Endothelial cell of umbilical vein (primary cell): ENCODE data around the gene ERRFI1. TPM values are rescaled to one million over a fixed set of nuclear protein-coding genes. Genes with fewer than 3 reads are reported as not detected.
"Not testable (repeated sequence)": the region's sequence is repeated elsewhere in the genome, so short reads cannot be mapped to it uniquely, and the experiment has no call there.

Source experiments
- BruUV-seq: library from RNA; stranded (reverse); fragments of 400-500 nt; replicated peaks from 2 replicates; lab custom pipeline; 2021; lab: Mats Ljungman, UMichigan
- CTCF ChIA-PET: fragments of 300-600, 350-600 bp; sonication (Branson Sonifier 250); formaldehyde crosslinking; loops from one replicate; lab custom pipeline; 2021; ENCODE audit warnings: antibody characterized with exemption, inconsistent platforms; lab: Charles Lee
- POLR2A ChIA-PET: fragments of 300-600, 350-600 bp; sonication (Branson Sonifier 250); formaldehyde crosslinking; loops from one replicate; lab custom pipeline; 2021; ENCODE audit warnings: antibody characterized with exemption, inconsistent platforms; lab: Charles Lee
- DNase-seq: peaks from one replicate; pipeline ENCODE4 v3.0.0-alpha.2; 2011; ENCODE audit warnings: low read depth, low spot score
- FAIRE-seq: peaks from 2 replicates; lab custom pipeline; 2011; peaks lifted over from hg19 to GRCh38; lab: Jason Lieb, UNC
- H2AFZ ChIP-seq: 2 replicates; pipeline ENCODE4 v1.6.0; 2012; ENCODE audit warnings: low read depth, low read length, control low read depth, inconsistent platforms
- H3K27ac ChIP-seq: 2 replicates; pipeline ENCODE4 v1.5.1; 2011; ENCODE audit warnings: low read depth, mild to moderate bottlenecking, control low read depth, low read length, moderate library complexity; ENCODE audit not compliant: insufficient read depth
- H3K27me3 ChIP-seq, 2 experiments: 2 replicates each; pipeline versions ENCODE4 v1.6.0 to v1.6.1; 2011; ENCODE audit warnings: low read length in 2 of 2, mixed read lengths in 1 of 2; ENCODE audit not compliant: control insufficient read depth in 2 of 2, insufficient read depth in 2 of 2
- H3K36me3 ChIP-seq, 2 experiments: 2 replicates in 1 of 2; 3 replicates in 1 of 2; pipeline ENCODE4 v1.5.1; 2011; ENCODE audit warnings: low read length in 2 of 2, mild to moderate bottlenecking in 1 of 2, moderate library complexity in 1 of 2; ENCODE audit not compliant: control insufficient read depth in 2 of 2, insufficient read depth in 2 of 2; ENCODE audit errors: extremely low read depth in 1 of 2
- H3K4me1 ChIP-seq: 3 replicates; pipeline ENCODE4 v1.5.1; 2011; ENCODE audit warnings: mild to moderate bottlenecking, low read length; ENCODE audit not compliant: control insufficient read depth, insufficient read depth; ENCODE audit errors: extremely low read depth
- H3K4me2 ChIP-seq: 2 replicates; pipeline ENCODE4 v1.6.1; 2011; ENCODE audit warnings: low read length, control low read depth, mixed read lengths; ENCODE audit not compliant: insufficient read depth
- H3K4me3 ChIP-seq, 3 experiments: fragments of 200-600 bp in 1 of 3; sonication (generic), shearing (Covaris generic) in 1 of 3; replicated peaks in 1 of 3; 2 replicates each; pipeline ENCODE4 v1.5.1; 2011 to 2016; ENCODE audit warnings: control low read depth in 3 of 3, low read length in 3 of 3, mild to moderate bottlenecking in 2 of 3, inconsistent platforms in 1 of 3, low read depth in 1 of 3, moderate library complexity in 1 of 3; ENCODE audit not compliant: insufficient read depth in 1 of 3
- H3K79me2 ChIP-seq: 2 replicates; pipeline ENCODE4 v1.6.0; 2012; ENCODE audit warnings: low read length, inconsistent platforms; ENCODE audit not compliant: control insufficient read depth, insufficient read depth
- H3K9ac ChIP-seq: replicated peaks from 2 replicates; pipeline ENCODE3; 2011; ENCODE audit warnings: low read length, control low read depth; ENCODE audit not compliant: insufficient read depth; ENCODE audit errors: extremely low read depth
- H3K9me1 ChIP-seq: replicated peaks from 3 replicates; pipeline ENCODE4 v1.6.0; 2011; ENCODE audit warnings: mild to moderate bottlenecking, low read length; ENCODE audit not compliant: control insufficient read depth, insufficient read depth; ENCODE audit errors: extremely low read depth
- H3K9me3 ChIP-seq: replicated peaks from 2 replicates; pipeline ENCODE4 v1.5.1; 2012; ENCODE audit warnings: low read length, inconsistent platforms; ENCODE audit not compliant: control insufficient read depth, insufficient read depth
- H4K20me1 ChIP-seq: replicated peaks from 2 replicates; pipeline ENCODE3; 2011; ENCODE audit warnings: mild to moderate bottlenecking, low read length; ENCODE audit not compliant: control insufficient read depth, insufficient read depth; ENCODE audit errors: extremely low read depth
- FOS ChIP-seq: IDR thresholded peaks from 2 replicates; pipeline ENCODE4 v1.6.1; 2011; ENCODE audit warnings: mild to moderate bottlenecking, low read length, moderate library complexity, borderline replicate concordance; ENCODE audit not compliant: insufficient read depth
- POLR2A ChIP-seq: IDR thresholded peaks from 2 replicates; pipeline ENCODE4 v1.6.1; 2012; ENCODE audit warnings: low read depth, mild to moderate bottlenecking, control low read depth, low read length
- dilution Hi-C: fragments of 300-500 bp; cut with MboI; formaldehyde crosslinking; loops from one replicate; pipeline ENCODE4 v1.15.0; 2019; ENCODE audit warnings: low sequenced_read_pairs; ENCODE audit not compliant: extremely low pct_ligation_motif_present
- intact Hi-C: fragments of 100-400 bp; cut with micrococcal nuclease; formaldehyde crosslinking; loops from one replicate; pipeline ENCODE4 v1.10.0; 2022
- polyA plus RNA-seq, 4 experiments: library from polyadenylated mRNA; depleted of rRNA in 3 of 4; stranded (reverse) in 3 of 4; unstranded in 1 of 4; fragments of >200 nt; gene quantifications; 2 replicates each; pipeline versions ENCODE4 v1.2.1 to v1.2.3, GENCODE V29; 2011 to 2012; ENCODE audit warnings: missing spikeins in 1 of 4
- total RNA-seq: library from RNA; stranded (reverse); gene quantifications from 2 replicates; pipeline ENCODE4 v1.2.3, GENCODE V29; 2021

ERRFI1 gene
- total and polyA plus RNA-seq, 2 donors (not counting 3 experiments of a cell fraction or from before 2014, with no cell fraction given), result 28.1 to 32.0 TPM

DNA sequence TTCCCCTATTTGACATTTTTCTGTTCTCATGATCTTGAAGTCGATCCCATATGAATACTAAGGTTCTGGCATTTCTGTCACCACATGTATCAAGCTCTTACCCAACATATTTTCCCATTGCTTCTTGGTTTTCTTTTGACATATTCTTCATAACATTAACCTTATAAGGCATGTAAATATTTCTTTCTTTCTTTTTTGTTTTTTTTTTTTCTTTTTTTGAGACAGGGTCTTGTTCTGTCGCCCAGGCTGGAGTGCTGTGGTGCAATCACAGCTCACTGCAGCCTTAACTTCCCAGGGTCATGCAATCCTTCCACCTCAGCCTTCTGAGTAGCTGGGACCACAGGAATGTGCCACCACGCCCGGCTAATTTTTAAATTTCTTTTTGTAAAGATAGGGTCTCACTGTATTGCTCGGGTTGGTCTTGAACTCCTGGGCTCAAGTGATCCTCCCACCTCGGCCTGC, 33.1 kb upstream of the ERRFI1 start:
- TF ChIP-seq FOS (no peak), POLR2A (no peak)
- ChIA-PET POLR2A (no interaction called here), CTCF (no interaction called here)
- no peak overlapping the region for H3K27ac ChIP-seq
- H3K9me1 ChIP-seq, result no peaks in the 10 kb centered on the region
- dilution Hi-C loops, result no loop called here
- H3K9ac ChIP-seq, result no peak overlapping the region
- no peaks in the 10 kb centered on the region for H3K27me3 ChIP-seq
- H3K4me2 ChIP-seq, result no peak overlapping the region
- H3K4me3 ChIP-seq, result no peak overlapping the region
- intact Hi-C loops, result no loop called here
- DNase-seq (no peak), FAIRE-seq (no peak)
- H3K36me3 ChIP-seq, result no peaks in the 10 kb centered on the region
- no peaks in the 10 kb centered on the region for H4K20me1 ChIP-seq
- no peak overlapping the region for H2AFZ ChIP-seq
- BruUV-seq, result no TSS peak
- no peaks in the 10 kb centered on the region for H3K9me3 ChIP-seq
- H3K79me2 ChIP-seq, result no peaks in the 10 kb centered on the region
- peaks cover 8% of the 10 kb centered on the region for H3K4me1 ChIP-seq

DNA sequence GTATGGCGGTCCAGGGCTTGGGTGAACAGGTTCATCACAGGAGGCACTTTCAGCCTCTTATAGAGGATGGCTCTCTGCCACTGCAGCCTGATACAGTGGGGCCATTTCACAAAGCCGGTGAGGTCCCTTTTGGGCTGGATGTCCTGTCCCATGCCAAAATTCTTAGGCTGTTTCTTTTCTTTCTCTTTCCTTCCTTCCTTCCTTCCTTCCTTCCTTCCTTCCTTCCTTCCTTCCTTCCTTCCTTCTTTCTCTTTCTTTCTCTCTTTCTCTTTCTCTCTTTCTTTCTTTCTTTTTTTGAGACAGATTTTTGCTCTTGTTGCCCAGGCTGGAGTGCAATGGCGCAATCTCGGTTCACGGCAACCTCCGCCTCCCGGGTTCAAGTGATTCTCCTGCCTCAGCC, 31.7 kb upstream of the ERRFI1 start:
- H3K9me3 ChIP-seq, H3K4me2 ChIP-seq, H3K27me3 ChIP-seq, FAIRE-seq, DNase-seq, H3K9ac ChIP-seq, H3K9me1 ChIP-seq, H3K27ac ChIP-seq, intact Hi-C loops, BruUV-seq, H3K36me3 ChIP-seq, H3K4me3 ChIP-seq, H2AFZ ChIP-seq, H4K20me1 ChIP-seq, H3K4me1 ChIP-seq, dilution Hi-C loops, H3K79me2 ChIP-seq: not testable (repeated sequence)
- CTCF ChIA-PET, result interaction anchor here (0.8 kb wide), 1 partner anchor 25 kb away, joined by 4 read pairs; no protein-coding TSS in a partner anchor
- POLR2A ChIA-PET, result interaction anchor here (0.6 kb wide), 1 partner anchor 64 kb away, joined by 6 read pairs; no protein-coding TSS in a partner anchor
